CD14-positive monocyte (primary cell): ENCODE results near the gene LENEP. TPM values are rescaled to one million over a fixed set of nuclear protein-coding genes. Genes with fewer than 3 reads are reported as not detected.

Experiments used
- DNase-seq, 3 donors: peaks; one replicate each; pipeline ENCODE4 v3.0.0-alpha.2; 2011 to 2022
- H2AFZ ChIP-seq: 2 replicates; pipeline ENCODE4 v1.6.0; 2012; ENCODE audit warnings: mild to moderate bottlenecking, low read depth, low read length, inconsistent platforms; ENCODE audit not compliant: insufficient read depth, poor library complexity, severe bottlenecking
- H3K27ac ChIP-seq, 2 donors: 1 replicate in 1 of 2; 2 replicates in 1 of 2; pipeline ENCODE4 v1.5.1; 2012 to 2013; ENCODE audit warnings: low read length in 2 of 2, control low read depth in 1 of 2, inconsistent platforms in 1 of 2, low read depth in 1 of 2, mild to moderate bottlenecking in 1 of 2
- H3K27me3 ChIP-seq, 2 donors: one replicate each; pipeline versions ENCODE4 v1.6.0 to v1.6.1; 2011 to 2013; ENCODE audit warnings: low read length in 2 of 2; ENCODE audit not compliant: control insufficient read depth in 2 of 2, insufficient read depth in 2 of 2
- H3K36me3 ChIP-seq, 2 donors: replicated peaks in 1 of 2; 1 replicate in 1 of 2; 2 replicates in 1 of 2; pipeline versions ENCODE4 v1.5.1 to v1.6.1; 2012 to 2013; ENCODE audit warnings: low read length in 2 of 2, control low read depth in 1 of 2, inconsistent platforms in 1 of 2, mild to moderate bottlenecking in 1 of 2; ENCODE audit not compliant: insufficient read depth in 2 of 2, control insufficient read depth in 1 of 2
- H3K4me1 ChIP-seq, 2 donors: 1 replicate in 1 of 2; 2 replicates in 1 of 2; pipeline versions ENCODE4 v1.5.1 to v1.6.1; 2012 to 2013; ENCODE audit warnings: low read length in 2 of 2, control low read depth in 1 of 2, inconsistent platforms in 1 of 2, mild to moderate bottlenecking in 1 of 2, moderate library complexity in 1 of 2; ENCODE audit not compliant: insufficient read depth in 2 of 2, control insufficient read depth in 1 of 2
- H3K4me2 ChIP-seq: replicated peaks from 2 replicates; pipeline ENCODE3; 2012; ENCODE audit warnings: low read length, moderate library complexity, mild to moderate bottlenecking; ENCODE audit not compliant: poor library complexity, severe bottlenecking; ENCODE audit errors: extremely low read depth
- H3K4me3 ChIP-seq, 3 experiments: fragments of 200-600 bp in 1 of 3; sonication (generic) in 1 of 3; replicated peaks in 1 of 3; 1 replicate in 2 of 3; 2 replicates in 1 of 3; pipeline ENCODE4 v1.5.1; 2011 to 2013; ENCODE audit warnings: low read length in 3 of 3, mild to moderate bottlenecking in 3 of 3, control low read depth in 2 of 3, low read depth in 2 of 3, inconsistent platforms in 1 of 3, moderate library complexity in 1 of 3
- H3K79me2 ChIP-seq: 2 replicates; pipeline ENCODE4 v1.6.0; 2012; ENCODE audit warnings: mild to moderate bottlenecking, control low read depth, inconsistent platforms, low read length, moderate library complexity; ENCODE audit not compliant: insufficient read depth
- H3K9ac ChIP-seq: 2 replicates; pipeline ENCODE4 v1.6.0; 2017; ENCODE audit warnings: low read length, mild to moderate bottlenecking; ENCODE audit not compliant: insufficient read depth, poor library complexity, severe bottlenecking
- H3K9me3 ChIP-seq, 2 donors: replicated peaks in 1 of 2; 1 replicate in 1 of 2; 2 replicates in 1 of 2; pipeline versions ENCODE4 v1.5.1 to v1.6.1; 2012 to 2013; ENCODE audit warnings: low read length in 2 of 2, control low read depth in 1 of 2; ENCODE audit not compliant: control insufficient read depth in 1 of 2, insufficient read depth in 1 of 2
- H4K20me1 ChIP-seq: 2 replicates; pipeline ENCODE4 v1.6.0; 2012; ENCODE audit warnings: mild to moderate bottlenecking, low read length, control low read depth, moderate library complexity; ENCODE audit not compliant: insufficient read depth
- H3K27ac Mint-ChIP-seq, 7 donors: one replicate each; pipeline ENCODE4 v1.8.0; 2020; ENCODE audit warnings: mild to moderate bottlenecking in 7 of 7, mixed read lengths in 7 of 7, moderate library complexity in 6 of 7, inconsistent platforms in 2 of 7
- H3K27me3 Mint-ChIP-seq, 3 donors: one replicate each; pipeline ENCODE4 v1.8.0; 2021 to 2022; ENCODE audit warnings: low read depth in 3 of 3, mild to moderate bottlenecking in 3 of 3, mixed read lengths in 3 of 3, moderate library complexity in 3 of 3, inconsistent platforms in 1 of 3
- H3K36me3 Mint-ChIP-seq, 2 donors: one replicate each; pipeline ENCODE4 v1.8.0; 2020; ENCODE audit warnings: mixed read lengths in 2 of 2, inconsistent platforms in 1 of 2, mild to moderate bottlenecking in 1 of 2
- H3K4me1 Mint-ChIP-seq: one replicate; pipeline ENCODE4 v1.8.0; 2020; ENCODE audit warnings: mild to moderate bottlenecking, mixed read lengths
- H3K4me3 Mint-ChIP-seq, 2 donors: one replicate each; pipeline ENCODE4 v1.8.0; 2020; ENCODE audit warnings: mild to moderate bottlenecking in 2 of 2, mixed read lengths in 2 of 2, moderate library complexity in 1 of 2
- H3K9me3 Mint-ChIP-seq, 7 donors: one replicate each; pipeline ENCODE4 v1.8.0; 2020 to 2022; ENCODE audit warnings: mixed read lengths in 7 of 7, mild to moderate bottlenecking in 6 of 7, moderate library complexity in 6 of 7, inconsistent platforms in 2 of 7
- WGBS: methylation state at CpG from one replicate; pipeline ENCODE4 v1.1.5; 2013; ENCODE audit warnings: missing lambda C conversion rate; ENCODE audit not compliant: insufficient coverage; 5-methylcytosine and 5-hydroxymethylcytosine counted together
- intact Hi-C, 2 donors: fragments of 100-400 bp; cut with micrococcal nuclease; formaldehyde crosslinking; loops; one replicate each; pipeline versions ENCODE4 v1.15.0 to v1.15.1; 2023
- polyA plus RNA-seq, 3 donors: library from polyadenylated mRNA; depleted of rRNA in 1 of 3; unstranded in 2 of 3; stranded (reverse) in 1 of 3; fragments of 300-500 nt in 2 of 3; fragments of >200 nt in 1 of 3; fragmentation: Illumina TruSeq in 2 of 3; gene quantifications; 1 replicate in 2 of 3; 2 replicates in 1 of 3; pipeline ENCODE4 v1.2.3, GENCODE V29; 2012 to 2021
- TF ChIP-seq, protein P1 (sequence below): fragments of 200-600 bp; IDR thresholded peaks from one replicate; pipeline ENCODE4 v1.8.0; 2022; ENCODE audit warnings: antibody characterized with exemption, mild to moderate bottlenecking

The LENEP gene
- polyA plus RNA-seq, 3 donors, result not detected

- Mint-ChIP-seq H3K4me3 (no peak overlapping the region), H3K9me3 (no peaks in the 10 kb centered on the region), H3K4me1 (peaks cover 24% of the 10 kb centered on the region), H3K27me3 (peaks cover 0 to 4% (median 0%) of the 10 kb centered on the region in 3 donors), H3K36me3 (peaks cover 49 to 61% of the 10 kb centered on the region in 2 donors), H3K27ac (peak overlapping the region in 1 of 7 donors; percentile 82)
- 90% methylated on average over 2 of the region's 6 CpGs for WGBS
- H3K79me2 ChIP-seq, result peaks cover 48% of the 10 kb centered on the region
- no peak overlapping the region for H2AFZ ChIP-seq
- H3K4me1 ChIP-seq, result peaks cover 17 to 30% of the 10 kb centered on the region in 2 donors
- H4K20me1 ChIP-seq, result peaks cover 58% of the 10 kb centered on the region
- TF ChIP-seq, protein P1, sequence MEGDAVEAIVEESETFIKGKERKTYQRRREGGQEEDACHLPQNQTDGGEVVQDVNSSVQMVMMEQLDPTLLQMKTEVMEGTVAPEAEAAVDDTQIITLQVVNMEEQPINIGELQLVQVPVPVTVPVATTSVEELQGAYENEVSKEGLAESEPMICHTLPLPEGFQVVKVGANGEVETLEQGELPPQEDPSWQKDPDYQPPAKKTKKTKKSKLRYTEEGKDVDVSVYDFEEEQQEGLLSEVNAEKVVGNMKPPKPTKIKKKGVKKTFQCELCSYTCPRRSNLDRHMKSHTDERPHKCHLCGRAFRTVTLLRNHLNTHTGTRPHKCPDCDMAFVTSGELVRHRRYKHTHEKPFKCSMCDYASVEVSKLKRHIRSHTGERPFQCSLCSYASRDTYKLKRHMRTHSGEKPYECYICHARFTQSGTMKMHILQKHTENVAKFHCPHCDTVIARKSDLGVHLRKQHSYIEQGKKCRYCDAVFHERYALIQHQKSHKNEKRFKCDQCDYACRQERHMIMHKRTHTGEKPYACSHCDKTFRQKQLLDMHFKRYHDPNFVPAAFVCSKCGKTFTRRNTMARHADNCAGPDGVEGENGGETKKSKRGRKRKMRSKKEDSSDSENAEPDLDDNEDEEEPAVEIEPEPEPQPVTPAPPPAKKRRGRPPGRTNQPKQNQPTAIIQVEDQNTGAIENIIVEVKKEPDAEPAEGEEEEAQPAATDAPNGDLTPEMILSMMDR, result no peak
- no peak overlapping the region for H3K27ac ChIP-seq
- no peaks in the 10 kb centered on the region for H3K9me3 ChIP-seq
- H3K9ac ChIP-seq, result no peak overlapping the region
- H3K4me3 ChIP-seq, result no peak overlapping the region
- no peaks in the 10 kb centered on the region for H3K27me3 ChIP-seq
- no peak overlapping the region for H3K4me2 ChIP-seq
- peaks cover 62 to 69% of the 10 kb centered on the region in 2 donors for H3K36me3 ChIP-seq
- intact Hi-C loops, result loop anchor here (5.0 kb wide), 2 partner anchors 39 to 54 kb away; partner anchors contain the start of gene ZBTB7B (in 2 of the 2)
- DNase-seq, result no peak
Measured at GRCh38 chr1:154962795-154963330, 30.5 kb upstream of the LENEP start.

DNA sequence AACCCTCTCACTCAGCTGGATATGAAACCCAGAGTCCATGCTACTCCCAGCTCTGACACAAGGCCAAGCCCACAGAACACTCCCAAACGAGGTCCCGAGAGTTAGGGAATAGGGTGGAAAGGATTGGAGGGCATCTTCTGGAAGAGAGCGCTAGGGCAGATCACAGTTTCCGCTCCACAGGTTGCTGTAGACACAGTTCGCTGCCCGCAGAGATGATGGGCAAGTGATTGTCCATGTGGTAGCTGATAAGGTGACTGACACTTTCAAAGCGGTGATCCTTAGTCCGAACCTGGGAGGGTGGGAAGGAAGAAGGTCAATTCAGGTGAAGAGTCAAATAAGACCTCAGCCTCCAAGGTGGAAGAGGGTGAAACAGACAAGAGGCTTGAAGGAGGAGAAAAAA lies 29.7 kb upstream of the LENEP start:
- Mint-ChIP-seq H3K36me3 (peaks cover 53 to 65% of the 10 kb centered on the region in 2 donors), H3K27ac (peak overlapping the region in 2 of 7 donors; percentile 31 to 68), H3K4me1 (peaks cover 24% of the 10 kb centered on the region), H3K27me3 (peaks cover 0 to 4% (median 0%) of the 10 kb centered on the region in 3 donors), H3K4me3 (no peak overlapping the region), H3K9me3 (no peaks in the 10 kb centered on the region)
- H3K9me3 ChIP-seq, result no peaks in the 10 kb centered on the region
- H3K27ac ChIP-seq, result no peak overlapping the region
- peaks cover 68 to 69% of the 10 kb centered on the region in 2 donors for H3K36me3 ChIP-seq
- H4K20me1 ChIP-seq, result peaks cover 66% of the 10 kb centered on the region
- H3K79me2 ChIP-seq, result peaks cover 46% of the 10 kb centered on the region
- intact Hi-C loops, result loop anchor here (5.0 kb wide), 2 partner anchors 39 to 54 kb away; partner anchors contain the start of gene ZBTB7B (in 2 of the 2)
- TF ChIP-seq, protein P1, result no peak
- H3K27me3 ChIP-seq, result no peaks in the 10 kb centered on the region
- WGBS, result 96% methylated on average over 8 of the region's 8 CpGs
- no peak overlapping the region for H3K4me3 ChIP-seq
- peaks cover 17 to 30% of the 10 kb centered on the region in 2 donors for H3K4me1 ChIP-seq
- no peak for DNase-seq
- H2AFZ ChIP-seq, result no peak overlapping the region
- H3K9ac ChIP-seq, result no peak overlapping the region
- no peak overlapping the region for H3K4me2 ChIP-seq
